ENCODE results near the gene KDM6A.
"Not testable (repeated sequence)": the region's sequence is repeated elsewhere in the genome, so short reads cannot be mapped to it uniquely, and the experiment has no call there.

The KDM6A gene

GRCh38 chrX:44872821-44873414 lies at the start of gene KDM6A:
TSS of gene KDM6A (plus strand) at chrX:44873188. CDS start at chrX:44873552, 364 bp downstream.
- peak; percentile 97 to 100 for DNase-seq

DNA sequence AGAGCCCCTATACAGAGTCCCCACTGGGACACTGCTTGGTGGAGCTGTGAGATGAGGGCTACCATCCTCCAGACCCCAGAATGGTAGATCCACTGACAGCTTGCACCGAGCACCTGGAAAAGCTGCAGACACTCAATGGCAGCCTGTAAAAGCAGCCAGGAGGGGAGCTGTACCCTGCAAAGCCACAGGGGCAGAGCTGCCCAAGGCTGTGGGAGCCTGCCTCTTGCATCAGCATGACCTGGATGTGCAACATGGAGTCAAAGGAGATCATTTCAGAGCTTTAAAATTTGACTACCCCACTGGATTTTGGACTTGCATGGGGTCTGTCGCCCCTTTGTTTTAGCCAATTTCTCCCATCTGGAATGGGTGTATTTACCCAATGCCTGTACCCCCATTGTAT lies 49.8 kb upstream of the KDM6A start:
- DNase-seq = not testable (repeated sequence)

GRCh38 chrX:44828008-44828605 lies 44.9 kb upstream of the KDM6A start:
- no peak for DNase-seq

GRCh38 chrX:44829832-44830231 lies 43.2 kb upstream of the KDM6A start:
- no peak for DNase-seq

GRCh38 chrX:44842550-44843317 lies 30.3 kb upstream of the KDM6A start:
- no peak for DNase-seq

GRCh38 chrX:44843318-44843702 lies 29.7 kb upstream of the KDM6A start:
- DNase-seq = no peak

- DNase-seq = no peak
These were observed 29.2 kb upstream of the KDM6A start, which contains the start of gene DUSP21 for GRCh38 chrX:44843753-44844152. TSS of gene DUSP21 (plus strand) at chrX:44844021. CDS start at chrX:44844133, 112 bp downstream.

GRCh38 chrX:44844204-44844603 lies 28.8 kb upstream of the KDM6A start:
- no peak for DNase-seq

- not testable (repeated sequence) for DNase-seq
These were observed 22.1 kb upstream of the KDM6A start for GRCh38 chrX:44850891-44851290.

GRCh38 chrX:44871114-44871645 lies 1.8 kb upstream of the KDM6A start:
- DNase-seq = no peak

- no peak for DNase-seq
These were observed 812 bp upstream of the KDM6A start for GRCh38 chrX:44871931-44872820.

- peak; percentile 50 to 59 for DNase-seq
These were observed 658 bp downstream of the KDM6A start for GRCh38 chrX:44873415-44874276.

DNA sequence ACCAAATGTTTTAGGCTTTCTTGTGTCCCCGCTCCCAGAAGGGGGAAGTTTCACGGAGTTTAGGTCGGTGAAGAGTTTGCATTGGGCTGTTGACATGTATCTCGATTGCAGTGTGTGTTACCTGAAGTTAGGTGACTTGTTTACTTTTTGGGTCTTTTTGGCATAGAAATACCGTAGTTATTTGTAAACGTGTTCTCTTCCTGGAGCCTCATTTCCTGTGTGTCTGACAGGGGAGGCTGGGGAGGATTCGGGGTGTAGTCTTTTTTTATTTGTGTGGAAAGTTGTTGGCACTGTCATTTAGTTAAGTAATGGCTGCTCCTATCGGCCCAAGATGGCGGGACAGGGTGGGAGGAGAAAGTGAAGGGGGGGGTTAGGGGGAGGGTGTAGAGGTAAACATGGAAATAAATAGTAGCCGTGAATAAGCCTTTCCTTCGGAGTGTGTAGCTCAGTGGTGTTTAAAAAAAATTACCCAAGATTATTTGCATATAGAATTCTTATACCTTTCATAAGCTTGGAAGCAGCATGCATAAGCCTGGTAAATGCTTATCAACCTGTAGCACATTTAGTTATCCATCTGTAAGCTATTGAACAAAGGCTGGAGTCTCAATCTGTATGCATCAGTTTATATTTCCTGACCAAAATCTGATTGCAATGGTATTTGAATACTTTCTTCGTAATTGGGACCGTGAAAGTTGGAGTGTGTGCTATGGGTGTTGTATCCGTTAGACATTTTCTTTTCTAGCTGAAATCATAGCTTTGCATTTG lies 1.6 kb downstream of the KDM6A start:
- DNase-seq = peak; percentile 51 to 55

GRCh38 chrX:44875185-44875489 lies 2.1 kb downstream of the KDM6A start:
- no peak for DNase-seq

- DNase-seq = no peak
These were observed 3.1 kb downstream of the KDM6A start for GRCh38 chrX:44876086-44876485.

GRCh38 chrX:44876767-44877166 lies 3.8 kb downstream of the KDM6A start:
- no peak for DNase-seq

- no peak for DNase-seq
These were observed 5.8 kb downstream of the KDM6A start for GRCh38 chrX:44878780-44879179.

DNA sequence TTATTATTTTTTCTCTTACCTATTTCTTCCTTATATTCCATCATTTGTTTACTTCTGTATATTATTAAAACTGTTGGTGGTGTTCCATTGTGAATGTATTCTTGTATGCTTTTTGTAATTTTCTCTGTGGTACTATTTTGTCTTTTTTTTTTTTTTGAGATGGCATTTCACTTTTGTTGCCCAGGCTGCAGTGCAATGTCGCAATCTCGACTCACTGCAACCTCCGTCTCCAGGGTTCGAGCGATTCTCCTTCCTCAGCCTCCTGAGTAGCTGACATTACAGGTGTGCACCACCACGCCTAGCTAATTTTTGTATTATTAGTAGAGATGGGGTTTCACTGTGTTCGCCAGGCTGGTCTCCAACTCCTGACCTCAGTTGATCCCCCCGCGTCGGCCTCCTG lies 8.6 kb downstream of the KDM6A start:
- DNase-seq = no peak

GRCh38 chrX:44882635-44883034 lies 9.6 kb downstream of the KDM6A start:
- no peak for DNase-seq

DNA sequence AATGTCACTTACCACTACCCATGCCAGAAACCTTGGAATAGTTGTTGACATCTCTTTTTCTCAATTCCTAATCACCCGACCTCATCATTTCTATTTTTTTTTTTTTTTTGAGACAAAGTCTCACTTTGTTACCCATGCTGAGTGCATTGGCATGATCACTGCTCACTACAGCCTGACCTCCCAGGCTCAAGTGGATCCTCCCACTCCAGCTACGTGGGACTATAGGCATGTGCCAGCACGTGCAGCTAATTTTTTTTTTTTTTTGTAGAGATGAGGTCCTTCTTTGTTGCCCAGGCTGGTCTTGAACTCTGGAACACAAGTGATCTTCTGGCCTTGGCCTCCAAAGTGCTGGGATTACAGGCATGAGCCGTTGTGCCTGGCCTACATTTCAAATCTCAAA lies 12.0 kb downstream of the KDM6A start:
- DNase-seq = no peak

GRCh38 chrX:44889824-44890223 lies 16.8 kb downstream of the KDM6A start:
- no peak for DNase-seq
